Panc1 (cell line): ENCODE data around the gene F2. TPM values are rescaled to one million over a fixed set of nuclear protein-coding genes. Genes with fewer than 3 reads are reported as not detected.

Experiments
- ATAC-seq: fragments of 200-7000 bp; cut with Tn5 transposase; 2 replicates; pipeline ENCODE4 v1.9.1; 2020; ENCODE audit warnings: mild to moderate bottlenecking, moderate library complexity
- BruUV-seq: library from RNA; stranded (reverse); fragments of 400-500 nt; replicated peaks from 2 replicates; lab custom pipeline; 2021; lab: Mats Ljungman, UMichigan
- CTCF ChIA-PET: fragments of 300-600 bp; sonication (Branson Sonifier 250); formaldehyde crosslinking; loops from one replicate; lab custom pipeline; 2022; ENCODE audit warnings: antibody characterized with exemption; lab: Charles Lee
- POLR2A ChIA-PET: fragments of 300-600 bp; sonication (Branson Sonifier 250); formaldehyde crosslinking; loops from one replicate; lab custom pipeline; 2022; ENCODE audit warnings: antibody characterized with exemption; lab: Charles Lee
- DNase-seq: peaks from one replicate; pipeline ENCODE4 v3.0.0-alpha.2; 2010; ENCODE audit warnings: low read depth, low spot score
- H3K27ac ChIP-seq: 2 replicates; pipeline ENCODE4 v1.5.1; 2011; ENCODE audit warnings: mild to moderate bottlenecking, low read length, inconsistent platforms
- H3K27me3 ChIP-seq: fragments of 200-500 bp; sonication (Bioruptor generic); 2 replicates; pipeline ENCODE4 v1.6.0; 2014; ENCODE audit warnings: low read length, inconsistent platforms; ENCODE audit not compliant: control insufficient read depth, insufficient read depth
- H3K36me3 ChIP-seq: fragments of 200-500 bp; sonication (Bioruptor generic); 2 replicates; pipeline ENCODE4 v1.5.1; 2014; ENCODE audit warnings: inconsistent platforms, mild to moderate bottlenecking, low read length, moderate library complexity; ENCODE audit not compliant: control insufficient read depth, insufficient read depth
- H3K4me1 ChIP-seq: 2 replicates; pipeline ENCODE4 v1.5.1; 2011; ENCODE audit warnings: inconsistent platforms, mild to moderate bottlenecking, low read length, moderate library complexity; ENCODE audit not compliant: control insufficient read depth, insufficient read depth
- H3K4me3 ChIP-seq, 2 experiments: 2 replicates each; pipeline ENCODE4 v1.5.1; 2011 to 2012; ENCODE audit warnings: low read depth in 2 of 2, low read length in 2 of 2, mild to moderate bottlenecking in 2 of 2, inconsistent platforms in 1 of 2, moderate library complexity in 1 of 2
- H3K9me3 ChIP-seq: fragments of 200-500 bp; sonication (Bioruptor generic); 2 replicates; pipeline ENCODE4 v1.5.1; 2014; ENCODE audit warnings: low read depth, mild to moderate bottlenecking, inconsistent platforms, low read length, moderate library complexity; ENCODE audit not compliant: control insufficient read depth, insufficient read depth
- CTCF ChIP-seq: fragments of 450-650 bp; IDR thresholded peaks from 2 replicates; pipeline ENCODE4 v1.5.1; 2017; ENCODE audit warnings: mild to moderate bottlenecking
- POLR2AphosphoS5 ChIP-seq: IDR thresholded peaks from 2 replicates; pipeline ENCODE4 v1.6.1; 2012; ENCODE audit warnings: mild to moderate bottlenecking, low read depth, low read length, moderate library complexity
- REST ChIP-seq, 2 experiments: IDR thresholded peaks; 2 replicates each; pipeline ENCODE4 v1.6.1; 2011 to 2012; ENCODE audit warnings: low read depth in 2 of 2, control low read depth in 1 of 2, low read length in 1 of 2, mild to moderate bottlenecking in 1 of 2, moderate library complexity in 1 of 2; ENCODE audit not compliant: insufficient read depth in 1 of 2
- SIN3A ChIP-seq: IDR thresholded peaks from 2 replicates; pipeline ENCODE4 v1.6.1; 2012; ENCODE audit warnings: low read depth, mild to moderate bottlenecking, low read length, moderate library complexity, borderline replicate concordance; ENCODE audit not compliant: insufficient read depth
- TCF7L2 ChIP-seq: IDR thresholded peaks from 2 replicates; pipeline ENCODE4 v1.6.1; 2011; ENCODE audit warnings: mild to moderate bottlenecking, low read depth, low read length, inconsistent platforms
- in situ Hi-C: cut with HindIII; loops from 2 replicates; pipeline ENCODE4 v1.10.0; 2016; ENCODE audit warnings: low sequenced_read_pairs, low pct_unique_long_range_greater_than_20kb
- intact Hi-C: fragments of 100-400 bp; cut with micrococcal nuclease; formaldehyde crosslinking; loops from one replicate; pipeline ENCODE4 v1.10.0; 2022; ENCODE audit not compliant: unreplicated experiment
- total RNA-seq: library from RNA; stranded (reverse); gene quantifications from one replicate; pipeline ENCODE4 v1.2.1, GENCODE V29; 2021; ENCODE audit not compliant: unreplicated experiment

F2 gene
- total RNA-seq, 1 experiment from 2014 or later: 0.64 TPM

- Histone ChIP-seq H3K4me3 (no peak overlapping the region), H3K27ac (no peak overlapping the region), H3K36me3 (no peaks in the 10 kb centered on the region), H3K27me3 (no peaks in the 10 kb centered on the region), H3K9me3 (no peaks in the 10 kb centered on the region), H3K4me1 (peaks cover 6% of the 10 kb centered on the region)
- no peak for DNase-seq
- intact Hi-C loops: no loop called here
- TF ChIP-seq SIN3A (no peak), TCF7L2 (no peak), POLR2AphosphoS5 (no peak), REST (IDR thresholded peaks at IDR 0.05; ENCODE audit: insufficient read depth in 1 of 2, low read depth in 2 of 2, low read length in 1 of 2) (no peak), CTCF (no peak)
- POLR2A ChIA-PET: no interaction called here
- CTCF ChIA-PET: no interaction called here
- BruUV-seq: no TSS peak
- in situ Hi-C loops: no loop called here
- ATAC-seq: no peak
Observed at GRCh38 chr11:46723359-46723680, 4.3 kb downstream of the F2 start.

GRCh38 chr11:46724088-46724487, 5.1 kb downstream of the F2 start:
- Histone ChIP-seq H3K4me1 (no peaks in the 10 kb centered on the region; the same call in 1 of the 2 replicates), H3K27me3 (no peaks in the 10 kb centered on the region), H3K36me3 (no peaks in the 10 kb centered on the region), H3K27ac (no peak overlapping the region), H3K9me3 (no peaks in the 10 kb centered on the region), H3K4me3 (no peak overlapping the region)
- intact Hi-C loops (no loop called here), in situ Hi-C loops (no loop called here)
- no TSS peak for BruUV-seq
- CTCF ChIA-PET: no interaction called here
- ATAC-seq (no peak), DNase-seq (no peak)
- POLR2A ChIA-PET: interaction anchor here (0.7 to 0.9 kb wide), 2 partner anchors 52 to 55 kb away, joined by 7 to 8 read pairs; no protein-coding TSS in a partner anchor
- no peak for TF ChIP-seq POLR2AphosphoS5
- no peak for TF ChIP-seq CTCF
- TF ChIP-seq SIN3A: no peak
- no peak for TF ChIP-seq REST (IDR thresholded peaks at IDR 0.05; ENCODE audit: insufficient read depth in 1 of 2, low read depth in 2 of 2, low read length in 1 of 2)
- no peak for TF ChIP-seq TCF7L2
